Nephron (organoid): Measurements from ENCODE around the gene TTC9B.
A peak's percentile ranks its signal among the peaks of the same experiment; 100 is the strongest.

Experiments
- H3K27ac Mint-ChIP-seq, 3 experiments: 2 replicates each; pipeline ENCODE4 v1.8.0; 2020; ENCODE audit warnings: mixed read lengths in 3 of 3, mild to moderate bottlenecking in 2 of 3, moderate library complexity in 1 of 3
- H3K27me3 Mint-ChIP-seq: 2 replicates; pipeline ENCODE4 v1.8.0; 2021; ENCODE audit warnings: low read depth, mild to moderate bottlenecking, moderate library complexity, mixed read lengths
- H3K36me3 Mint-ChIP-seq: 2 replicates; pipeline ENCODE4 v1.8.0; 2020; ENCODE audit warnings: low read depth, mixed read lengths
- H3K4me1 Mint-ChIP-seq: 2 replicates; pipeline ENCODE4 v1.8.0; 2020; ENCODE audit warnings: mixed read lengths
- H3K4me3 Mint-ChIP-seq, 3 experiments: 2 replicates each; pipeline ENCODE4 v1.8.0; 2020; ENCODE audit warnings: mild to moderate bottlenecking in 3 of 3, mixed read lengths in 3 of 3, moderate library complexity in 2 of 3
- H3K9me3 Mint-ChIP-seq: 2 replicates; pipeline ENCODE4 v1.8.0; 2020; ENCODE audit warnings: mixed read lengths
- CTCF ChIP-seq, 3 experiments: fragments of 200-600 bp; sonication (generic); IDR thresholded peaks; one replicate each; pipeline ENCODE4 v1.5.0; 2021; ENCODE audit warnings: antibody characterized with exemption in 3 of 3; ENCODE audit not compliant: unreplicated experiment in 3 of 3

Gene TTC9B

GRCh38 chr19:40241809-40242384 lies 23.7 kb upstream of the TTC9B start:
- Mint-ChIP-seq H3K9me3 (no peaks in the 10 kb centered on the region), H3K36me3 (peaks cover 24% of the 10 kb centered on the region)

GRCh38 chr19:40241125-40241808 lies 23.1 kb upstream of the TTC9B start:
- Mint-ChIP-seq H3K27ac (peak overlapping the region; percentile 22 to 85 (median 66)), H3K27me3 (no peaks in the 10 kb centered on the region), H3K9me3 (no peaks in the 10 kb centered on the region), H3K36me3 (peaks cover 25% of the 10 kb centered on the region), H3K4me1 (peaks cover 28% of the 10 kb centered on the region), H3K4me3 (no peak overlapping the region)
- TF ChIP-seq CTCF (IDR thresholded peaks at IDR 0.05; ENCODE audit: unreplicated experiment in 3 of 3) = no peak

More at GRCh38 chr19:40241809-40242384, 23.7 kb upstream of the TTC9B start:
- H3K27ac Mint-ChIP-seq = peak overlapping the region; percentile 66 to 85 (median 84)
- H3K4me1 Mint-ChIP-seq = peaks cover 31% of the 10 kb centered on the region
- H3K4me3 Mint-ChIP-seq = no peak overlapping the region
- no peaks in the 10 kb centered on the region for H3K27me3 Mint-ChIP-seq
- TF ChIP-seq CTCF (IDR thresholded peaks at IDR 0.05; ENCODE audit: unreplicated experiment in 3 of 3) = no peak

GRCh38 chr19:40240332-40240731 lies 22.1 kb upstream of the TTC9B start:
- TF ChIP-seq CTCF (IDR thresholded peaks at IDR 0.05; ENCODE audit: unreplicated experiment in 3 of 3) = no peak
- H3K9me3 Mint-ChIP-seq = no peaks in the 10 kb centered on the region
- H3K4me1 Mint-ChIP-seq = peaks cover 23% of the 10 kb centered on the region
- H3K4me3 Mint-ChIP-seq = no peak overlapping the region
- H3K27ac Mint-ChIP-seq = no peak overlapping the region
- peaks cover 24% of the 10 kb centered on the region for H3K36me3 Mint-ChIP-seq
- H3K27me3 Mint-ChIP-seq = no peaks in the 10 kb centered on the region

GRCh38 chr19:40239415-40240226 lies 21.4 kb upstream of the TTC9B start:
- Mint-ChIP-seq H3K27ac (no peak overlapping the region), H3K9me3 (no peaks in the 10 kb centered on the region), H3K36me3 (peaks cover 24% of the 10 kb centered on the region), H3K4me1 (peaks cover 16% of the 10 kb centered on the region), H3K4me3 (no peak overlapping the region), H3K27me3 (no peaks in the 10 kb centered on the region)
- TF ChIP-seq CTCF (IDR thresholded peaks at IDR 0.05; ENCODE audit: unreplicated experiment in 3 of 3) = no peak

- Mint-ChIP-seq H3K27me3 (no peaks in the 10 kb centered on the region), H3K9me3 (no peaks in the 10 kb centered on the region), H3K4me3 (no peak overlapping the region), H3K27ac (no peak overlapping the region), H3K4me1 (peaks cover 11% of the 10 kb centered on the region), H3K36me3 (peaks cover 24% of the 10 kb centered on the region)
- no peak for TF ChIP-seq CTCF (IDR thresholded peaks at IDR 0.05; ENCODE audit: unreplicated experiment in 3 of 3)
Observed at GRCh38 chr19:40238775-40239174, 20.6 kb upstream of the TTC9B start.
